Transverse colon (tissue), 4 donors: ENCODE measurements around the gene PHF1. TPM values are rescaled to one million over a fixed set of nuclear protein-coding genes. Genes with fewer than 3 reads are reported as not detected.

Source experiments
- DNase-seq: peaks from one replicate; pipeline ENCODE4 v3.0.0-alpha.2; 2019
- H3K27ac ChIP-seq, 4 donors: fragments of 200-600 bp; sonication (generic); 2 replicates each; pipeline ENCODE4 v1.5.1; 2016 to 2018; ENCODE audit warnings: inconsistent platforms in 4 of 4
- H3K27me3 ChIP-seq: fragments of 200-600 bp; sonication (generic); 2 replicates; pipeline ENCODE4 v1.5.1; 2017; ENCODE audit warnings: inconsistent platforms
- H3K36me3 ChIP-seq, 4 donors: fragments of 200-600 bp; sonication (generic); 2 replicates each; pipeline ENCODE4 v1.5.1; 2017 to 2019; ENCODE audit warnings: inconsistent platforms in 4 of 4
- H3K4me1 ChIP-seq, 4 donors: fragments of 200-600 bp; sonication (generic); 2 replicates each; pipeline ENCODE4 v1.5.1; 2017 to 2020; ENCODE audit warnings: inconsistent platforms in 4 of 4
- H3K4me3 ChIP-seq, 4 donors: fragments of 200-600 bp; sonication (generic); 1 replicate in 1 of 4; 2 replicates in 3 of 4; pipeline versions ENCODE4 v1.5.1 to v1.6.1; 2017 to 2019; ENCODE audit warnings: inconsistent platforms in 4 of 4
- H3K9me3 ChIP-seq, 2 donors: fragments of 200-600 bp; sonication (generic); 2 replicates each; pipeline ENCODE4 v1.5.1; 2017 to 2019; ENCODE audit warnings: inconsistent platforms in 2 of 2
- CTCF ChIP-seq, 5 experiments: fragments of 200-600 bp in 3 of 5; fragments of 450-650 bp in 2 of 5; sonication (generic) in 3 of 5; IDR thresholded peaks; 1 replicate in 2 of 5; 2 replicates in 3 of 5; pipeline ENCODE4 v1.5.1; 2016 to 2017; ENCODE audit warnings: antibody characterized with exemption in 5 of 5, inconsistent platforms in 3 of 5, mild to moderate bottlenecking in 2 of 5, moderate library complexity in 1 of 5
- EP300 ChIP-seq: sonication (generic); formaldehyde crosslinking; IDR thresholded peaks from one replicate; pipeline ENCODE4 v1.6.1; 2017; ENCODE audit warnings: antibody characterized with exemption, low read depth
- POLR2A ChIP-seq: fragments of 450-650 bp; IDR thresholded peaks from one replicate; pipeline ENCODE4 v1.6.1; 2016; ENCODE audit warnings: antibody characterized with exemption, mild to moderate bottlenecking, moderate library complexity
- POLR2AphosphoS5 ChIP-seq, 3 donors: sonication (generic); formaldehyde crosslinking; IDR thresholded peaks; one replicate each; pipeline ENCODE4 v1.6.1; 2016; ENCODE audit warnings: antibody characterized with exemption in 3 of 3
- WGBS, 2 donors: methylation state at CpG; one replicate each; pipeline ENCODE4 v1.1.5; 2018; ENCODE audit warnings: low coverage in 1 of 2; 5-methylcytosine and 5-hydroxymethylcytosine counted together
- in situ Hi-C, 4 donors: fragments of 200-750 bp; cut with MboI; loops; one replicate each; pipeline versions ENCODE4 v1.15.0 to v1.15.1; 2017; ENCODE audit warnings: low sequenced_read_pairs in 3 of 4, low pct_ligation_motif_present in 1 of 4, low pct_unique_long_range_greater_than_20kb in 1 of 4
- intact Hi-C: fragments of 100-400 bp; cut with DNase I; formaldehyde crosslinking; loops from one replicate; pipeline ENCODE4 v1.15.1; 2023; ENCODE audit warnings: low total_unique reads
- total RNA-seq, 4 donors: library from RNA; depleted of rRNA; stranded (reverse); fragments of >200 nt; gene quantifications; one replicate each; pipeline ENCODE4 v1.1.0, GENCODE V29; 2016

The PHF1 gene
- total RNA-seq, 4 donors from 2014 or later: 47.8 to 110 (median 48.4) TPM

GRCh38 chr6:33390767-33391277 is 20.0 kb upstream of the PHF1 start:
- DNase-seq: no peak
- no peak for TF ChIP-seq POLR2AphosphoS5 (IDR thresholded peaks at IDR 0.05)
- TF ChIP-seq CTCF (IDR thresholded peaks at IDR 0.05): no peak
- TF ChIP-seq POLR2A: no peak
- no peak for TF ChIP-seq EP300
- intact Hi-C loops: no loop called here
- peaks cover 4 to 20% (median 12%) of the 10 kb centered on the region in 4 donors for H3K4me1 ChIP-seq
- in situ Hi-C loops: no loop called here
- H3K4me3 ChIP-seq: peak overlapping the region in 1 of 4 donors; percentile 14
- 81 to 97% methylated on average over 6 to 9 of the region's 9 CpGs for WGBS, 2 donors
- H3K27me3 ChIP-seq: no peaks in the 10 kb centered on the region
- H3K9me3 ChIP-seq: no peaks in the 10 kb centered on the region
- peak overlapping the region; percentile 85 to 95 (median 90) for H3K27ac ChIP-seq
- no peaks in the 10 kb centered on the region for H3K36me3 ChIP-seq

- peak; percentile 100 for DNase-seq
- in situ Hi-C loops (no loop called here), intact Hi-C loops (no loop called here)
- H3K27ac ChIP-seq: peak within 1 kb of the TSS; percentile 85 to 95 (median 90)
- H3K9me3 ChIP-seq: no peaks in the 10 kb centered on the region
- TF ChIP-seq POLR2AphosphoS5 (IDR thresholded peaks at IDR 0.05) (peak; percentile 30 to 66 (median 42)), CTCF (IDR thresholded peaks at IDR 0.05) (peak; percentile 92 to 99 (median 95)), EP300 (peak; percentile 56), POLR2A (no peak)
- H3K4me3 ChIP-seq: peak within 1 kb of the TSS; percentile 3 to 65 (median 62)
- no peaks in the 10 kb centered on the region for H3K27me3 ChIP-seq
- peaks cover 4 to 20% (median 12%) of the 10 kb centered on the region in 4 donors for H3K4me1 ChIP-seq
- H3K36me3 ChIP-seq: no peaks in the 10 kb centered on the region
- WGBS, 2 donors: 0% methylated on average over 4 to 54 of the region's 67 CpGs
These were observed 19.4 kb upstream of the PHF1 start, which contains the start of gene KIFC1 for GRCh38 chr6:33391278-33391921. Gene KIFC1, plus strand, starts transcription at chr6:33391823. Its CDS starts 163 bp downstream, at chr6:33391986.

GRCh38 chr6:33391922-33392594 is 18.8 kb upstream of the PHF1 start:
- Histone ChIP-seq H3K27me3 (no peaks in the 10 kb centered on the region), H3K4me1 (peaks cover 4 to 20% (median 12%) of the 10 kb centered on the region in 4 donors), H3K36me3 (no peaks in the 10 kb centered on the region), H3K27ac (peak overlapping the region; percentile 85 to 95 (median 90)), H3K4me3 (peak overlapping the region; percentile 3 to 65 (median 62)), H3K9me3 (no peaks in the 10 kb centered on the region)
- no peak for DNase-seq
- intact Hi-C loops (no loop called here), in situ Hi-C loops (no loop called here)
- 0 to 2% methylated on average over 6 to 13 of the region's 31 CpGs for WGBS, 2 donors
- TF ChIP-seq POLR2AphosphoS5 (IDR thresholded peaks at IDR 0.05) (no peak), POLR2A (peak; percentile 29)

- TF ChIP-seq CTCF (IDR thresholded peaks at IDR 0.05) (no peak), POLR2AphosphoS5 (IDR thresholded peaks at IDR 0.05) (no peak), EP300 (no peak), POLR2A (no peak)
- in situ Hi-C loops (no loop called here), intact Hi-C loops (no loop called here)
- Histone ChIP-seq H3K27me3 (no peaks in the 10 kb centered on the region), H3K9me3 (no peaks in the 10 kb centered on the region), H3K27ac (peak overlapping the region; percentile 85 to 95 (median 90)), H3K4me3 (peak overlapping the region in 3 of 4 donors; percentile 62 to 65 (median 63)), H3K4me1 (peaks cover 4 to 20% (median 12%) of the 10 kb centered on the region in 4 donors), H3K36me3 (no peaks in the 10 kb centered on the region)
- no peak for DNase-seq
- 14 to 21% methylated on average over 4 to 5 of the region's 5 CpGs for WGBS, 2 donors
These were observed 18.2 kb upstream of the PHF1 start for GRCh38 chr6:33392595-33392948.
